HL-60/S4 treated with retinoic acid at 250 ng/mL for 4 days and 3 days (cell line): ENCODE data around the gene MIB1.
"Not testable (repeated sequence)": the region's sequence is repeated elsewhere in the genome, so short reads cannot be mapped to it uniquely, and the experiment has no call there.

Source experiments
- in situ Hi-C: fragments of 300-500 bp; cut with MboI; formaldehyde crosslinking; loops from 2 replicates; pipeline ENCODE4 v1.7.0; 2022; ENCODE audit warnings: low sequenced_read_pairs

The MIB1 gene

GRCh38 chr18:21740538-21741311, at the start of gene MIB1:
MIB1 (plus strand) TSS chr18:21740792; CDS start chr18:21741584, 792 bp downstream.
- in situ Hi-C loops: loop anchor here (25.0 kb wide), 1 partner anchor 128 kb away; the partner anchor contains the start of genes ESCO1 and SNRPD1

- in situ Hi-C loops: no loop called here
Measured at GRCh38 chr18:21693322-21693721, 47.3 kb upstream of the MIB1 start.

- in situ Hi-C loops: no loop called here
Measured at GRCh38 chr18:21700528-21701075, 40.0 kb upstream of the MIB1 start.

- in situ Hi-C loops: no loop called here
Measured at GRCh38 chr18:21701621-21702020, 39.0 kb upstream of the MIB1 start.

- in situ Hi-C loops: no loop called here
Measured at GRCh38 chr18:21702602-21703001, 38.0 kb upstream of the MIB1 start.

- in situ Hi-C loops: no loop called here
Measured at GRCh38 chr18:21703241-21703820, 37.3 kb upstream of the MIB1 start.

- in situ Hi-C loops: no loop called here
Measured at GRCh38 chr18:21704603-21705364, 35.8 kb upstream of the MIB1 start, which contains the start of gene ABHD3. ABHD3 (minus strand) TSS chr18:21704774; CDS start chr18:21704665, 109 bp downstream.

- in situ Hi-C loops: no loop called here
Measured at GRCh38 chr18:21706386-21706865, 34.2 kb upstream of the MIB1 start.

- in situ Hi-C loops: not testable (repeated sequence)
Measured at GRCh38 chr18:21707130-21707529, 33.5 kb upstream of the MIB1 start.

GRCh38 chr18:21714474-21714873, 26.1 kb upstream of the MIB1 start:
- in situ Hi-C loops: no loop called here

- in situ Hi-C loops: no loop called here
Measured at GRCh38 chr18:21722687-21723086, 17.9 kb upstream of the MIB1 start.

- in situ Hi-C loops: loop anchor here (25.0 kb wide), 1 partner anchor 113 kb away; the partner anchor contains the start of genes ESCO1 and SNRPD1
Measured at GRCh38 chr18:21725201-21725600, 15.4 kb upstream of the MIB1 start.

- in situ Hi-C loops: loop anchor here (25.0 kb wide), 1 partner anchor 115 kb away; the partner anchor contains the start of genes ESCO1 and SNRPD1
Measured at GRCh38 chr18:21727702-21728101, 12.9 kb upstream of the MIB1 start.

GRCh38 chr18:21733011-21733410, 7.6 kb upstream of the MIB1 start:
- in situ Hi-C loops: loop anchor here (25.0 kb wide), 1 partner anchor 121 kb away; the partner anchor contains the start of genes ESCO1 and SNRPD1

- in situ Hi-C loops: loop anchor here (25.0 kb wide), 1 partner anchor 123 kb away; the partner anchor contains the start of genes ESCO1 and SNRPD1
Measured at GRCh38 chr18:21735452-21736015, 5.1 kb upstream of the MIB1 start.

- in situ Hi-C loops: loop anchor here (25.0 kb wide), 1 partner anchor 125 kb away; the partner anchor contains the start of genes ESCO1 and SNRPD1
Measured at GRCh38 chr18:21736926-21737325, 3.7 kb upstream of the MIB1 start.

GRCh38 chr18:21739604-21740537, 721 bp upstream of the MIB1 start:
- in situ Hi-C loops: loop anchor here (25.0 kb wide), 1 partner anchor 128 kb away; the partner anchor contains the start of genes ESCO1 and SNRPD1

- in situ Hi-C loops: loop anchor here (25.0 kb wide), 1 partner anchor 129 kb away; the partner anchor contains the start of genes ESCO1 and SNRPD1
Measured at GRCh38 chr18:21741312-21741561, 645 bp downstream of the MIB1 start.
